GM19467 (cell line): ENCODE measurements around the gene ZNF789.

Experiments used
- ATAC-seq: cut with Tn5 transposase; IDR thresholded peaks from one replicate; pipeline ENCODE4 v1.9.1; 2021; ENCODE audit warnings: mild to moderate bottlenecking, moderate library complexity; ENCODE audit not compliant: unreplicated experiment

ZNF789 gene

GRCh38 chr7:99457650-99458493 is 14.8 kb upstream of the ZNF789 start:
- no peak for ATAC-seq

- ATAC-seq: no peak
These were observed 13.6 kb upstream of the ZNF789 start for GRCh38 chr7:99459087-99459486.

GRCh38 chr7:99460651-99461050 is 12.0 kb upstream of the ZNF789 start:
- ATAC-seq: no peak

- ATAC-seq: no peak
These were observed 11.5 kb upstream of the ZNF789 start for GRCh38 chr7:99461221-99461620.

- no peak for ATAC-seq
These were observed 7.3 kb upstream of the ZNF789 start for GRCh38 chr7:99465421-99465768.

GRCh38 chr7:99468336-99468918 is 4.3 kb upstream of the ZNF789 start:
- no peak for ATAC-seq

- no peak for ATAC-seq
These were observed 3.2 kb upstream of the ZNF789 start for GRCh38 chr7:99469381-99470065.

- ATAC-seq: no peak
These were observed 566 bp downstream of the ZNF789 start for GRCh38 chr7:99473315-99473596.

- ATAC-seq: no peak
These were observed 3.4 kb downstream of the ZNF789 start for GRCh38 chr7:99476107-99476506.

- no peak for ATAC-seq
These were observed 6.1 kb downstream of the ZNF789 start for GRCh38 chr7:99478464-99479440.

- ATAC-seq: no peak
These were observed 12.4 kb downstream of the ZNF789 start for GRCh38 chr7:99485094-99485493.

GRCh38 chr7:99489235-99489634 is 16.5 kb downstream of the ZNF789 start:
- no peak for ATAC-seq

GRCh38 chr7:99490878-99491277 is 18.2 kb downstream of the ZNF789 start:
- no peak for ATAC-seq

GRCh38 chr7:99493823-99494222 is 21.1 kb downstream of the ZNF789 start:
- no peak for ATAC-seq

GRCh38 chr7:99497766-99498545 is 25.3 kb downstream of the ZNF789 start:
- ATAC-seq: no peak

GRCh38 chr7:99498546-99498944 is 25.9 kb downstream of the ZNF789 start:
- no peak for ATAC-seq

GRCh38 chr7:99499371-99499720 is 26.7 kb downstream of the ZNF789 start:
- ATAC-seq: peak; percentile 4

GRCh38 chr7:99499721-99500636 is 27.3 kb downstream of the ZNF789 start, which contains the start of gene ZNF394:
TSS of gene ZNF394 (minus strand) at chr7:99500281. CDS start at chr7:99500093, 188 bp downstream.
- ATAC-seq: peak; percentile 51

GRCh38 chr7:99500637-99501009 is 27.9 kb downstream of the ZNF789 start:
- ATAC-seq: no peak
